CD14-positive monocyte (primary cell): ENCODE measurements around the gene COMT. TPM values are rescaled to one million over a fixed set of nuclear protein-coding genes. Genes with fewer than 3 reads are reported as not detected.

ENCODE experiments used
- DNase-seq, 3 donors: peaks; one replicate each; pipeline ENCODE4 v3.0.0-alpha.2; 2011 to 2022
- H2AFZ ChIP-seq: 2 replicates; pipeline ENCODE4 v1.6.0; 2012; ENCODE audit warnings: mild to moderate bottlenecking, low read depth, low read length, inconsistent platforms; ENCODE audit not compliant: insufficient read depth, poor library complexity, severe bottlenecking
- H3K27ac ChIP-seq, 2 donors: 1 replicate in 1 of 2; 2 replicates in 1 of 2; pipeline ENCODE4 v1.5.1; 2012 to 2013; ENCODE audit warnings: low read length in 2 of 2, control low read depth in 1 of 2, inconsistent platforms in 1 of 2, low read depth in 1 of 2, mild to moderate bottlenecking in 1 of 2
- H3K27me3 ChIP-seq, 2 donors: one replicate each; pipeline versions ENCODE4 v1.6.0 to v1.6.1; 2011 to 2013; ENCODE audit warnings: low read length in 2 of 2; ENCODE audit not compliant: control insufficient read depth in 2 of 2, insufficient read depth in 2 of 2
- H3K36me3 ChIP-seq, 2 donors: replicated peaks in 1 of 2; 1 replicate in 1 of 2; 2 replicates in 1 of 2; pipeline versions ENCODE4 v1.5.1 to v1.6.1; 2012 to 2013; ENCODE audit warnings: low read length in 2 of 2, control low read depth in 1 of 2, inconsistent platforms in 1 of 2, mild to moderate bottlenecking in 1 of 2; ENCODE audit not compliant: insufficient read depth in 2 of 2, control insufficient read depth in 1 of 2
- H3K4me1 ChIP-seq, 2 donors: 1 replicate in 1 of 2; 2 replicates in 1 of 2; pipeline versions ENCODE4 v1.5.1 to v1.6.1; 2012 to 2013; ENCODE audit warnings: low read length in 2 of 2, control low read depth in 1 of 2, inconsistent platforms in 1 of 2, mild to moderate bottlenecking in 1 of 2, moderate library complexity in 1 of 2; ENCODE audit not compliant: insufficient read depth in 2 of 2, control insufficient read depth in 1 of 2
- H3K4me2 ChIP-seq: replicated peaks from 2 replicates; pipeline ENCODE3; 2012; ENCODE audit warnings: low read length, moderate library complexity, mild to moderate bottlenecking; ENCODE audit not compliant: poor library complexity, severe bottlenecking; ENCODE audit errors: extremely low read depth
- H3K4me3 ChIP-seq, 3 experiments: fragments of 200-600 bp in 1 of 3; sonication (generic) in 1 of 3; replicated peaks in 1 of 3; 1 replicate in 2 of 3; 2 replicates in 1 of 3; pipeline ENCODE4 v1.5.1; 2011 to 2013; ENCODE audit warnings: low read length in 3 of 3, mild to moderate bottlenecking in 3 of 3, control low read depth in 2 of 3, low read depth in 2 of 3, inconsistent platforms in 1 of 3, moderate library complexity in 1 of 3
- H3K79me2 ChIP-seq: 2 replicates; pipeline ENCODE4 v1.6.0; 2012; ENCODE audit warnings: mild to moderate bottlenecking, control low read depth, inconsistent platforms, low read length, moderate library complexity; ENCODE audit not compliant: insufficient read depth
- H3K9ac ChIP-seq: 2 replicates; pipeline ENCODE4 v1.6.0; 2017; ENCODE audit warnings: low read length, mild to moderate bottlenecking; ENCODE audit not compliant: insufficient read depth, poor library complexity, severe bottlenecking
- H3K9me3 ChIP-seq, 2 donors: replicated peaks in 1 of 2; 1 replicate in 1 of 2; 2 replicates in 1 of 2; pipeline versions ENCODE4 v1.5.1 to v1.6.1; 2012 to 2013; ENCODE audit warnings: low read length in 2 of 2, control low read depth in 1 of 2; ENCODE audit not compliant: control insufficient read depth in 1 of 2, insufficient read depth in 1 of 2
- H4K20me1 ChIP-seq: 2 replicates; pipeline ENCODE4 v1.6.0; 2012; ENCODE audit warnings: mild to moderate bottlenecking, low read length, control low read depth, moderate library complexity; ENCODE audit not compliant: insufficient read depth
- H3K27ac Mint-ChIP-seq, 7 donors: one replicate each; pipeline ENCODE4 v1.8.0; 2020; ENCODE audit warnings: mild to moderate bottlenecking in 7 of 7, mixed read lengths in 7 of 7, moderate library complexity in 6 of 7, inconsistent platforms in 2 of 7
- H3K27me3 Mint-ChIP-seq, 3 donors: one replicate each; pipeline ENCODE4 v1.8.0; 2021 to 2022; ENCODE audit warnings: low read depth in 3 of 3, mild to moderate bottlenecking in 3 of 3, mixed read lengths in 3 of 3, moderate library complexity in 3 of 3, inconsistent platforms in 1 of 3
- H3K36me3 Mint-ChIP-seq, 2 donors: one replicate each; pipeline ENCODE4 v1.8.0; 2020; ENCODE audit warnings: mixed read lengths in 2 of 2, inconsistent platforms in 1 of 2, mild to moderate bottlenecking in 1 of 2
- H3K4me1 Mint-ChIP-seq: one replicate; pipeline ENCODE4 v1.8.0; 2020; ENCODE audit warnings: mild to moderate bottlenecking, mixed read lengths
- H3K4me3 Mint-ChIP-seq, 2 donors: one replicate each; pipeline ENCODE4 v1.8.0; 2020; ENCODE audit warnings: mild to moderate bottlenecking in 2 of 2, mixed read lengths in 2 of 2, moderate library complexity in 1 of 2
- H3K9me3 Mint-ChIP-seq, 7 donors: one replicate each; pipeline ENCODE4 v1.8.0; 2020 to 2022; ENCODE audit warnings: mixed read lengths in 7 of 7, mild to moderate bottlenecking in 6 of 7, moderate library complexity in 6 of 7, inconsistent platforms in 2 of 7
- CTCF ChIP-seq: fragments of 200-600 bp; IDR thresholded peaks from one replicate; pipeline ENCODE4 v1.8.0; 2022; ENCODE audit warnings: antibody characterized with exemption, mild to moderate bottlenecking
- WGBS: methylation state at CpG from one replicate; pipeline ENCODE4 v1.1.5; 2013; ENCODE audit warnings: missing lambda C conversion rate; ENCODE audit not compliant: insufficient coverage; 5-methylcytosine and 5-hydroxymethylcytosine counted together
- intact Hi-C, 2 donors: fragments of 100-400 bp; cut with micrococcal nuclease; formaldehyde crosslinking; loops; one replicate each; pipeline versions ENCODE4 v1.15.0 to v1.15.1; 2023
- polyA plus RNA-seq, 3 donors: library from polyadenylated mRNA; depleted of rRNA in 1 of 3; unstranded in 2 of 3; stranded (reverse) in 1 of 3; fragments of 300-500 nt in 2 of 3; fragments of >200 nt in 1 of 3; fragmentation: Illumina TruSeq in 2 of 3; gene quantifications; 1 replicate in 2 of 3; 2 replicates in 1 of 3; pipeline ENCODE4 v1.2.3, GENCODE V29; 2012 to 2021

The COMT gene
- polyA plus RNA-seq, 3 donors: 314 to 400 (median 329) TPM

GRCh38 chr22:20012741-20013331, 71.3 kb downstream of the COMT start:
- no peaks in the 10 kb centered on the region for H3K36me3 Mint-ChIP-seq
- no peaks in the 10 kb centered on the region for H3K79me2 ChIP-seq
- peaks cover 5 to 17% of the 10 kb centered on the region in 2 donors for H3K4me1 ChIP-seq
- peaks cover 17 to 25% of the 10 kb centered on the region in 2 donors for H3K27me3 ChIP-seq
- H3K9me3 ChIP-seq: peaks cover 0 to 6% of the 10 kb centered on the region in 2 donors
- no peak for DNase-seq
- peaks cover 20 to 44% (median 31%) of the 10 kb centered on the region in 3 donors for H3K27me3 Mint-ChIP-seq
- no peak overlapping the region for H3K9ac ChIP-seq
- H3K4me3 ChIP-seq: no peak overlapping the region
- 90% methylated on average over 9 of the region's 10 CpGs for WGBS
- H4K20me1 ChIP-seq: no peaks in the 10 kb centered on the region
- intact Hi-C loops: loop anchor here (2.0 to 10.0 kb wide), 4 partner anchors 41 to 281 kb away; partner anchors contain the start of genes GNB1L (in 1 of the 2) and RTL10 (in 1 of the 2)
- H3K27ac ChIP-seq: no peak overlapping the region
- peaks cover 7% of the 10 kb centered on the region for H3K4me1 Mint-ChIP-seq
- H3K36me3 ChIP-seq: no peaks in the 10 kb centered on the region
- no peak overlapping the region for H3K4me3 Mint-ChIP-seq
- peaks cover 0 to 8% (median 0%) of the 10 kb centered on the region in 7 donors for H3K9me3 Mint-ChIP-seq
- no peak overlapping the region for H3K4me2 ChIP-seq
- H2AFZ ChIP-seq: no peak overlapping the region
- TF ChIP-seq CTCF: no peak
- no peak overlapping the region for H3K27ac Mint-ChIP-seq

GRCh38 chr22:20013382-20013871, 71.9 kb downstream of the COMT start:
- no peak overlapping the region for H3K4me3 ChIP-seq
- Mint-ChIP-seq H3K9me3 (peaks cover 0 to 8% (median 0%) of the 10 kb centered on the region in 7 donors), H3K27ac (no peak overlapping the region), H3K36me3 (no peaks in the 10 kb centered on the region), H3K27me3 (peaks cover 26 to 50% (median 36%) of the 10 kb centered on the region in 3 donors), H3K4me3 (no peak overlapping the region), H3K4me1 (peaks cover 7% of the 10 kb centered on the region)
- TF ChIP-seq CTCF: peak; percentile 71
- H3K9me3 ChIP-seq: peaks cover 0 to 6% of the 10 kb centered on the region in 2 donors
- H3K4me1 ChIP-seq: peaks cover 5 to 17% of the 10 kb centered on the region in 2 donors
- 2% methylated on average over 11 of the region's 11 CpGs for WGBS
- no peaks in the 10 kb centered on the region for H3K79me2 ChIP-seq
- H3K4me2 ChIP-seq: no peak overlapping the region
- intact Hi-C loops: loop anchor here (2.0 to 10.0 kb wide), 4 partner anchors 41 to 281 kb away; partner anchors contain the start of genes GNB1L (in 1 of the 2) and RTL10 (in 1 of the 2)
- peak; percentile 19 to 54 (median 39) for DNase-seq
- H3K27ac ChIP-seq: no peak overlapping the region
- H2AFZ ChIP-seq: no peak overlapping the region
- no peaks in the 10 kb centered on the region for H4K20me1 ChIP-seq
- no peak overlapping the region for H3K9ac ChIP-seq
- H3K27me3 ChIP-seq: peaks cover 17 to 31% of the 10 kb centered on the region in 2 donors
- H3K36me3 ChIP-seq: no peaks in the 10 kb centered on the region
